Stimulated activated CD8-positive, alpha-beta memory T cell treated with anti-CD3 and anti-CD28 coated beads, Interleukin-4, amount 100 ng/mL, for 24 hours (primary cell): ENCODE results near the gene TBC1D13.
"Not testable (repeated sequence)": the region's sequence is repeated elsewhere in the genome, so short reads cannot be mapped to it uniquely, and the experiment has no call there.

Source experiments
- DNase-seq: peaks from one replicate; pipeline ENCODE4 v3.0.0-alpha.2; 2020; ENCODE audit warnings: low read depth

Gene TBC1D13

DNA sequence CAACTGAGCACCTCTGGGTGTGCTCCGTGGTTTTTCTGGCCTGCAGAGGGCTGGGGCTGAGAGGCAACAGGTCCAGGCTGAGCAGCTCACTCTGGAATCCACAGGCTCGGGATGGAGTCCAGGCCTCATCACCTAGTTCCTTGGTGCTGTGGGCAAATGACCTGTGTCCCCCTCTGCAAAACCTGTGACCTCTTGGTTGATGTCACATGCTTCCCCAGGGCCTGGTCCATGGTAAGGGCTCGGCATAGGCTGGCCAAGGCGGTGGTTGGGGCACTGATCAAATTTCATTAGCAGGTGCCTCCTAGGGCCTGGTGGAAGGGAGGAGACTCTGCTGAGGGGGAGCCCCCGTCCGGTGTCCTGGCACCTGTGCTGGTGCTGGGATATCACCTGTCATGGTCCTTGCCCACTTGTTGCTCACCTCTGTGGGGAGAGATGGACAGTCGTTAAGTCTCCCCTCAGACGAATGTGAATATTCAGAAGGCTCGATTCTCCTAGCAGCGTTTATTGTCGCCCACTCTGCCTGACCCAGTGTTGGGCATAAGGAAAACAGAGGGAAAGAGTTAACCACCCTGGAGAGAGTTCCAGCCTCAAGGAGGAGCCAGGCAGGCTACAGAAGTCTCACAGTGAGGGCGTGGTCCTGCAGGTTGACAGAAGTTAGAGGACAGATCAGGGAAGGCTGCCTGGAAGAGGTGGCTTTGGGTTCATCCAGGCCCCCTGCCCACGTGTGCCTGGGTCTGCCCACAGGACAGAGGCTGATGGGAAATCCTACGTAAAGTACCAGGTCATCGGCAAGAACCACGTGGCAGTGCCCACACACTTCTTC is 34.7 kb downstream of the TBC1D13 start:
- no peak for DNase-seq

DNA sequence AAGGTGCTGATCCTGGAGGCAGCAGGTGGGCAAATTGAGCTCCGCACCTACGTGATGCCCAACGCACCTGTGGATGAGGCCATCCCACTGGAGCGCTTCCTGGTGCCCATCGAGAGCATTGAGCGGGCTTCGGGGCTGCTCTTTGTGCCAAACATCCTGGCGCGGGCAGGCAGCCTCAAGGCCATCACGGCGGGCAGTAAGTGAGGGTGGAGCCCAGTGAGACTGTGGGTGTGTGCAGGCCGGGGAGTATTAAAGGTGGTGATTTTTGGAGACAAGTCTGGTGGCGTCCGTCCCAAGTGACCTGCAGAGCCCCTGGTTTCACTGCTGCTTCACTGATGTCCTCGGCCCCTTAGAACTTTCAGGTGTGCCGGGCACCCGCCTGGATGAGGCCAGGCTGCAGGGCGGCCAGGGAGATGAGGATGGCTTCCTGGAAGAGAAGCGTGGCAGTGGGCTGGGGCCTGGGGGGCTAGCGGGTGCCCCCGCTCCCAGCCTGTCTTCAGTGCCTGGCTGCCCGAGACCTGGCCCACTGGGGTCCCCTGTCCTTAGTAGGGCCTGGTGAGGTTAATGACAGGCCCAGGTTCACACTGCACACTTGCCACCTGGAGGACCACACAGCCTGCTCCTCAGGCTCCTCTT is 35.5 kb downstream of the TBC1D13 start:
- DNase-seq, result no peak

DNA sequence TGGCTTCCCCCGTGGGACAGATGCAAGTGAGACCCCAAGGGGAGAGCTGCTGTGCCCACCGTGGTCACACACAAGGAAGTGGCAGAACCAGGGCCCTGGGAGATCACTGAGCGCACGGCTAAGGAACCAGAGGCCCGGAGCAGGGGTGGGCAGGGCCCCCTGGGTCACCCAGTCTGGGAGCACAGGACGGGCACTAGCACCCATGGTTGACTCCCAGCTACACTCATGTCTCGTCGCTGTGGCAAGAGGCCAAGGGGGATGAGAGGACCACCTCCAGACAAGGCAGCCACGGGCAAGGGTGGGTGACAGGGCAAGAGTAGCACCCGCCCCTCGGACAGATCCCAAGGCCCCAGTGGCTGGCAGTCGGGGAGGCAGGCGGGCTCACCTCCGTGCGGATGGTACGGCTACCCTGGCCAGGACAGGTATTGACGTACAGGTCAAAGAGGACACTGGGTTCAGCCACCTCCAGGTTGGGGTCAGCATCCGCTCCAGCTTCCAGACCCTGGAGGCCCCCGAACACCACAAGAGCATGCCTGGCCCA is 36.4 kb downstream of the TBC1D13 start:
- DNase-seq, result no peak

DNA sequence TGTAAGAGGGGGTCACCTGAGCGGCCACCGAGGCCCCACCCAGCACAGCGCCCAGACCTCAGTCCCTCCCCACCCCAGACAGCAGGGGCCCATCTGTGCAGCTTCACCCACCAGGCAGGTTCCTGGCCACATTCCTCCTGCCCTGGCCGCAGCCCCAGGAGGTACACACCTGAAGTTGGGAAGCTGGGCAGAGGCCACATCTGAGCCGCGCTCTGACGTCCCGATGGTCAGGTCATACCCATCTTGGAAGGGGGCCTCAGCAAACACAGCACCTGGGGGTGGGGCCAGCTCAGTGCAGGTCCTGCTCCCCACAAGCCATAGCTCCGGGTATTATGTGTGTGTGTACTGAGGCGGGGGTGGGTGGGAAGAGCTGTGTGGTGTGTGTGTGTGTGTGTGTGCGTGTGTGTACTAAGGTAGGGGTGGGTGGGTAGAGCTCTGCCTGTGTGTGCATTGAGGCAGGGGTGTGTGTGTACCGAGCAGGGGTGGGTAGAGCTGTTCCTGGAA is 36.9 kb downstream of the TBC1D13 start:
- no peak for DNase-seq

DNA sequence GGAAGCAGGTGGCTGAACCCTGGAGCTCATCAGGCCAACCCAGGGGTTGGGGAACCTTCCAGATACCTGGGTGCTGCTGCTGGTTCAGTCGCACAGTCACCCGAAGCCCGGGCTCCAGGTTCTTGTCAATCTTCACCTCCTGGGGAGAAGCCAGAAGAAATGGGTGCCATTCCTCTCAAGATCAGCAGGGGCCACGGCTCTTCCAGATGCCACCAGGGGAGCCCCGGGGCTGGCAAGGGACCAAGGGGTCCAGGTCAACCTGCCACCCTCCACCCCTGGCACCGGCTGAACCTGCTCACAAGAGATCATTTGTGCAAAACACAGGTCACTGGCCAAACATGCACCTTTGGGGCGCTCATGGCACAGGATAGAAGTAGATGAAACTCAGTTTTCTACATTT is 37.9 kb downstream of the TBC1D13 start:
- DNase-seq, result no peak

DNA sequence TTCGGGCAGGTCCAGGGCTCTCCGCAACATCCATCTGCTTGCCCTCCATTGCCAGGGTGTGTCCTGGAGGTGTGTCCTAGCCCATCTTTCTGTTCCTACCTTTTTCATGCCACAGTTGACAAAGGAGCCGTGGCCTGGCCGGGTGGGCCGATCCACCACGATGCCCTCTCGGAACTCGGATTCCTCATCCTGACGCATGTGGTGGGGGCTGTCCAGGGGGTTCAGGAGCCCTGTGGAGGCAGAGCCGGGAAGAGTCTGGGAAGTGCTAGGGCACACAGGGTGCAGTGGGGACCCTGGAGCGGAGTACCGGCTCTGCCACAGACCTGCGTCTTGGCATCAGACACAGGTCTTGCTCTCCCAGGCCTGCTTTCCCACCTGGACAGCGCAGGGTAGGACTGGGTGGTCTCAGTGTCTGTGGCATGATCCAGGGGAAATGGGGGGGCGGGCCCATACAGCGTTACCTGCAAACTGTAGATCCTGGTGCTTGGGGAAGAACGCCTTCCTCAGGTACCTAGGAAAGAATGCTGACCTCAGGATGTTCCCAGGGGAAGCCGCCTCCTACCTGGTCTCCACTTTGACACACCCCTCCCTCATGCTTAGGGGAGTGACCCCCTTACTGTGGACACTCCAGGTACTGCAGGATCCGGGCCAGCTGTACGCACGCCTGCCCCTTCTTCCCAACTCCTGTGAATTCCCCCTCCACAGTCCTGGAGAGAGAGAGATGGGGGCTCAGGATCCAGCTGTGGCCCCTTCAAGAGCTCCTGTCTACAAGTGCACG is 39.1 kb downstream of the TBC1D13 start:
- DNase-seq, result no peak

DNA sequence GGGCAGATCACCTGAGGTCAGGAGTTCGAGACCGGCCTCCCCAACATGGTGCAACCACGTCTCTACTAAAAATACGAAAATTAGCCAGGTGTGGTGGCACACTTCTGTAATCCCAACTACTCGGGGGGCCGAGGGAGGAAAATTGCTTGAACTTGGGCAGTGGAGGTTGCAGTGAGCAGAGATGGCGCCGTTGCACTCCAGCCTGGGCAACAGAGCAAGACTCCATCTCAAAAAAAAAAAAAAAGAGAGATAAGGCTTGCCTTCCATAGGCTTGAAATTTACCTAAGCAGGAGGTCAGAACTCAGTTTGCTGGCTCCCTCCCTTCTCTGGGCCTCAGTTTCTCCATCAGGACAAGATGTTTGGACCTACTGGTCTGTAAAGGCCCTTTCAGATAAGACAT is 41.2 kb downstream of the TBC1D13 start:
- no peak for DNase-seq

DNA sequence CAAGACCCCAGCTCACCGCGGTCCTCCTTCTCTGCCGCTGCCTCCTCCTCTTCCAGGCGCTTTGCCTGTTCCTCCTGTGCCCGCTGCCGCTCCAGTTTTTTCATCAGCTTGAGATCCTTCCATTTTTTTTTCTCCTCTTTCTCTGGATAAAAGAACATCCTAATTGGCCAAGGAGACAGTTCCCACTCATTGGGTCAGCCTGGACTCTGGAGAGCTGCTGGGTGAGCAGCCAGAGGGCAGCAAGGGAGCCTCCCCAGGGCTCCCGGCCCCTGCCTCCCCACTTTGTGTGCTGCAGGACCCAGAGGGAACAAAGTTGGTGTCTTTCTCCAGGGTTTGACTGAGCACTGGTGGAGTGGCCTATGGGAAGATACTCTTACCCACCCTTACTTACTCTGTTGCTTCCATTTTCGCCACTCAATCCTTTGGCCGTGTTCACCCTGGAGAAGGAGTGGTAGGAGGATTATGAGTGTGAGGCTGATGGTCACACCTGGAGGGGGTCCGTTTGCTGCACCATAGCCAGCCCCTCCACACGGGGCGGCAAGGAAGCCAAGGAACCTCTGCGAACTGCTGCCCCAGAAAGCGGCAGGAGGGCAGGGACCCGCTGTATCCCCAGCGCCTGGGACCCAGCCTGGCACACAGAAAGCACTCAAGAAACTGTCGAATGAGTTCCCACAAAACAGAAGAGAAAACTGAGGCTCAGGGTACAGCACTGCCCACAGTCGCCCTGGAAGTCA is 41.8 kb downstream of the TBC1D13 start:
- DNase-seq, result no peak

DNA sequence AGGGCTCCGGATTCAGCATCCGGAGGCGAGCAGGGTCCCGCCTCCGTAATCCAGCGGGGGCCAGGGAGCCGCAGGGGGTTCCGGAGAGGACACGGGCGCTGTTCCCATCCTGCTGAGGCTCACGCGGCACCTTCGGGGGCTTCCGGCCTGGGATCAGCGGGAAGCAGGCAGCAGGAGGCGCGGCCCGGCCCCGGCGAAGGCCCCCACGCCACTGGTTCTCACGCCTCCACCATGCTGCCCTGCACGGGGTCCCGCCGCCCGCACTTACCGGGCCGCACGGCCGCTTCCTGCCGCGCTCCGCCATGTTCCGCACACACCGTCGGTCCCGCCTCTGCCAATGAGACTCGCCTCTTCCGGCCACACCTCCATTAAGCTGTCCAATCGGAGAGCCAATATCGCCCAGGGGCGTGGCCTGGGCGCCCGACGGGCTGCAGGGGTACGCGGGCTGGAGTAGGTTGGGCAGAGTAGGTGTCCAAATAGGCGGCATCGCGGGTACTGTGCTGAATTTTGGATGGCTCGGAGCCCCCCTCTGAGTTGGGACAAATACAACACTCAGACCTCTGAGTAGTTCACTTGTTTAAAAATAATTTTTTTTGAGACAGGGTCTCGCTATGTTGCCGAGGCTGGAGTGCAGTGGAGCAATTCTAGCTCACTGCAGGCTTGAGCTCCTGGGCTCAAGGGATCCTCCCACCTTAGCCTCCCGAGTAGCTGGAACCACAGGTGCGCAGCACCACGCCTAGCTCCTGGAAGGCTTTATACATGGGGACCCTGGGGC is 42.6 kb downstream of the TBC1D13 start, which contains the start of gene SPOUT1:
Gene SPOUT1 (minus strand): TSS at position 318 of the 775 bp plus-strand sequence. CDS start 14 bp downstream, at position 304.
- peak; percentile 90 for DNase-seq

DNA sequence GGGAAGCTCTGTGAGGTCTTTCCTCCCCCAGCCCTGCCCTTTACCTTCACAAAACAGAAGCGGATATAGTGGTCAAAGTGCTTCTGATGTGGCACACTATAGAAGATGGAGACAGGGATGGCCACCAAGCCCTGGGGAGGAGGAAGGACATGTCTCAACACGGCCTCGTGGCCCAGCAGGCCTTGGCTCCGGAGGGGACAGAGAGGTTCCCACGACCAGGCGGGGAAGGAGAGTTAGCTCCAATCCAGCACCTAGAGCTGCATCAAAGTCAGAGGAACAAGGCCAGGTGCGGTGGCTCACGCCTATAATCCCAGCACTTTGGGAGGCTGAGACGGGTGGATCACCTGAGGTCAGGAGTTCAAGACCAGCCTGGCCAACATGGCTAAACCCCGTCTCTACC is 46.6 kb downstream of the TBC1D13 start:
- no peak for DNase-seq

DNA sequence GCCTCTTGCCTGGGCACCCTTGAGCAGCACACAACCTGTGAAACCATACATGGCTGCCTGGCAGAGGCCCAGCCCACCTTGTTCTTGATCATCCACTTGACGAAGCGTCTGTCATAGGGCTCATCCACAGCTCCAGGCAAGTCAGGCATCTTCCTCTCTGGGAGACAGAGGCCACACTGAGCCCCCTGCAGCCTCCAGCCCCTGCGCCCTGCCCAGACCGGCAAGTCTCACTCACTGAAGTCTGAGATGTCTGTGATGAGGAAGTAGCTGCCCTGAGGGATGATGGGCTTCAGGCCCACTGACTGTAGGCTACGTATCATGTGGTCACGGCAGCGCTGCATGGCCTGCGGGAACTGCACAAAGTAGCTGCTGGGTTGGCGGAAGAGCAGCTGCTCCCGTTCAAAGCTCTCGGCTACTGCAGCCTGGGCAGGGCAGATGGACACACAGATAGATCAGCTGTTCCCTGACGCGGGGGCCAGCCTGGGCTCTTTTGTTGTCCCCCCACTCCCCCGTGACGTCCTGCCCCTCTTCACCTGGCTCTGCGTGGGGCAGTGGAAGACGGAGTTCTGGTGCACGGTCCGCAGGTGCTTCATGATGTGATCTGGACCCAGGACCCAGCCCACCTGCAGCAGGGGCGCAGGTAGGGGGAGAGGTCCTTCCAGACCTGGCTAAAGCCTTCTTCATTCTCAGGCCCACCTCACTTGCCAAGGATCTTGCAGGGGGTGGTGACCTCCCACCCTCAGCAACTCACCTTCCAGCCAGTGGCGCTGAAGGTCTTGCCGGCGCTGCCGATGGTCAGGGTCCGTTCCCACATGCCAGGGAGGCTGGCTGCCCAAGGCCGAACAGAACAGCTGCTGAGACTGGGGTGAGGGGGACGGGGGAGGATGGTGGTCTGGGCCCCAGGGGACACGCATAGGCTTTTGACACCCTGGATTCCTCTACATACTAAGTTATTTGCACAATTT is 48.5 kb downstream of the TBC1D13 start:
- DNase-seq, result no peak

DNA sequence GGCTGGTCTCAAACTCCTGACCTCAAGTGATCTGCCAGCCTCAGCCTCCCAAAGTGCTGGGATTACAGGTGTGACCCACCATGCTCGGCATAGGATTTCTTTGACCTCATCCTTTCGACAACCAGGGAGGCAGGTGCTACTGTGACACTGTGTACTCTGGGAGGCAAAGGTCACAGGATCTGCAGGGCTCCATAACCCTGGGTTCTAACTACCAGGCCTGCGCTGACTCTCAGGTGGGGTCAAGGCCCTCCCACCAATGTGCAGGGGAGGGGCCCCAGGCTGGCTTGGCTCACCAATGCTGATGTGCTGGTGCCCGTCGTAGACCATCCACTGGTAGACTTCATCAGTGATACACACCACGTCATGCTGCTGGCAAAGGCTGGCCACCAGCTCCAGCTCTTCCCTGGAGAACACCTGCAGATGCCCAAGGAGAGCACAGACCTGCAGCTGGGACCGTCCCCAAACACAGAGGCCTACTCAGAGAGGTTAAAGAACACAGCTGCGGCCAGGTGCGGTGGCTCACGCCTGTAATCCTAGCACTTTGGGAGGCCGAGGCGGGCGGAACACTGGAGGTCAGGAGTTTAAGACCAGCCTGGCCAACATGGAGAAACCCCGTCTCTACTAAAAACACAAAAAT is 49.6 kb downstream of the TBC1D13 start:
- DNase-seq, result no peak

DNA sequence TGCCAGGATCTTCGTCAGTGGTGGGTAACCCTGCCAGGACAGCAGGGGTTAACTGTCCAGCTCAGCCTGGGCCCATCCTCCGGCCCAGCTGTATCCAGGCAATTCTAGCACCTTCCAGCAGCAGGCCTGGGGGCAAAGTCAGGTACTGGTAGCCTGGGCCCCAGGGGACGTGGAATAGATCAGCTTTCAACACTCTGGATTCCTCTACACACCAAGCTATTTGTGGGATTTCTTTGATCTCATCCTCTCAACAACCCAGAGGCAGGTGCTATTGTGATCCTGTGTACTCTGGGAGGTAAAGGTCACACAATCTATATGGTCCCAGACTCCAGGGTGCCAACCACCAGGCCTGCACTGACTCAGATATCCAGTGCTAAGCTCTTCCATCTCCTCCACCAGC is 51.3 kb downstream of the TBC1D13 start:
- DNase-seq, result no peak

DNA sequence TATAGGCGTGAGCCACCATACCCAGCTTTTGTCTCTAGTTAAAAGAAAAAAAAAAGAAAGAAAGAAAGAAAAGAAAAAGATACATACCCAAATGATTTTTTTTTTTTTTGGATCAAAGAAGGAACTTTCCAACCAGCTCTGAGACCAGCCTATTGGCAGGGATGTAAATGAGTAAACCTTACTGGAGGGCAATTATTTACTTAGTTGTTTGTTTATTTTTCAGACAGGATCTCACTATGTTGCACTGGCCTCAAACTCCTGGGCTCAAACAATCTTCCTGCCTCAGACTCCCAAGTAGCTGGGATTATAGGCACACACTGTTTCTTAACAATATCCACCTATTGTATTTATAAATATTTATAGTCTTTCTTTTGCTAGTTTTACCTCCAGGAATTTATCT is 53.5 kb downstream of the TBC1D13 start:
- no peak for DNase-seq

DNA sequence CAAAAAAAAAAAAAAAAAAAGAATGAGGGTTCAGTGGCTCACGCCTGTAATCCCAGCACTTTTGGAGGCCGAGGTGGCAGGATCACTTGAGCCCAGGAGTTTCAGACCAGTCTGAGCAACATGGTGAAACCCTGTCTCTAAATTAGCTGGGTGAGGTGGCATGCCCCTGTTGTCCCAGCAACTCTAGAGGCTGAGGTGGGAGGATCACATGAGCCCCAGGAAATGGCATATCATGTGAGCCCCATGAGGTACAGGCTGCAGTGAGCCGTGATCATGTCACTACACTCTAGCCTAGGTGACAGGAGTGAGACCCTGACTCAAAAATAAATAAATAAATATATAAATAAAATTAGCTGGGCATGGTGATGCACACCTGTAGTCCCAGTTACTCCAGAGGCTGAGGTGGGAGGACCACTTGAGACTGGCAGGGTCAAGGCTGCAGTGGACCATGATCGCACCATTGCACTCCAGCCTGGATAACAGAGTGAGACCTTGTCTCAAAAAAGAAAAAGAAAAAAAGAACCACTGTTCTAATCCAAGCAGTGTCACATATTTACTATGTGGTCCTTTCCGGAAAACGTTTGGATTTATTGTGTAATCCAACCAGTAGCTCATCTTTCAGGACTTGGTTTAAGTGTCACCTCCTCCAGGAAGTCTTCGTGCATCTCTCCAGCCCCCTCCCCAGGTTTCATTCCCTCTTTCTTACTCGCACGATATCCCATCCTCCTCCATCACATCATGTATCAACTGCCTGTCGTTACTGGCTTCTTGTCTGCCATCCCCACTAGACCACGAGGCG is 54.8 kb downstream of the TBC1D13 start:
- DNase-seq, result no peak

DNA sequence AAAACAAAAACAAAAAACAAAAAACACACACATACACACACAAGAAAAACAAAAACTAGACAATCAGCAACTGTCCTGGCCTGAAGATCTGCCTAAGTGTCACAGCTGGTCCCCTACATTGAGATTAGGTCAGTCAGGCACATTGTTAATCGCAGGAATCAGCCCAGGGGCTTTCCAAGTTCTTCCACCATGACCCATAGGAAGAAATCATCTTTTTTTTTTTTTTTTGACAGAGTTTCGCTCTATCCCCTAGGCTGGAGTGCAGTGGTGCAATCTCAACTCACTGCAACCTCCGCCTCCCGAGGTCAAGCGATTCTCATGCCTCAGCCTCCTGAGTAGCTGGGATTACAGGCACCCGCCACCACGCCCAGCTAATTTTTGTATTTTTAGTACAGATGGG is 56.1 kb downstream of the TBC1D13 start:
- not testable (repeated sequence) for DNase-seq

DNA sequence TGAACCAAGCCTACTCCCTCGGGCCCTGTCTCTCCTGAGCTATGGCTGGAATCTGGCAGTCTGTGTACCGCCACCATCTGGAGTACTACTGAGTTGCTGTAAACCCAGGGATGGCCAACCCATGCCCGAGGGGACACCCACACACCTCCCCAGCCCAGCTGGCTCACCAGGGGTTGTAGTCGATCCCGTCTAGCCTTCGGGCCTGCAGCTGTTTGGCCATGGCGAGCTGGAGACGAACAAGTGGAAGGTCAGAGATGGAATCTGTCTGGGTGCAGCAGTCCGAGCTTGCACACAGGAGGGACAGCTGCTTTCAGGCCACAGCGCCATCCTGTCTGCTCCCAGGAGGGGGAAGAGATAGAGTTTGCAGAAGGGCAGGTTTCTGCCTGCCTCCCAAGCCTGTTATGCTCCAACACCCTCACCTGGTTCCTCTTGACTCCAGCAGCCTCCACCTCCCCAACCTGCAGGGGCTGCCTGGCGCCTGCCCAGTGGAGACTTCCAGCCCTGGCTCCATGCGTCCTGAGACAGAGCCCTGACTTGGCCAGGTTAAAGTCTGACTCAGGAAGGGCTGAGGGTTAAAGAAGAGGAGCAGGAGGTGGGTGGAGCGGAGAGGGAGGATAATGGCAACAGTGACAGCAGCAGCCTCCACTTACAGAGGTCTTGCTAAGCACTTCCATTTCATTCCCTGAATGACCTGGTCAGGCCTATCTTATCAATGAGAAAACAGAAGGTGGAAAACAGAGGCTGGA is 58.3 kb downstream of the TBC1D13 start:
- DNase-seq, result no peak

DNA sequence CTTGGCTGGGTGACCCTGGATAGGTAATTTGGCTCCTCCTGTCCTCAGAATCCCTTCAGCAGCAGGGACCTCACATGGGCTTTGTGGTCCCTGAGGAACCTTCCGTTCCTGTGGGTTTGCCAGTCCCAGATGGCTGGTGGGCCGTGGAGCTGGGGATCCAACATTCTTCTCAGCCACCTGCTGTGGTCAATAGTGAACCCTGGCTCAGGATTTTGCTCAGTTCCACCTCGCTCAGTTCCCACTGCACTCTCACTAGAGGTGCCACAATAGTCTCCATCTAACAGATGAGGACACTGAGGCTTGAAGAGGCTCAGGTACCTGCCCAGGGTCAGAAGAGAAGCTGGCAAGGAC is 59.6 kb downstream of the TBC1D13 start:
- no peak for DNase-seq
